Measurements from ENCODE around the gene ARFGEF3. TPM values are rescaled to one million over a fixed set of nuclear protein-coding genes. Genes with fewer than 3 reads are reported as not detected.
"Not testable (repeated sequence)": the region's sequence is repeated elsewhere in the genome, so short reads cannot be mapped to it uniquely, and the experiment has no call there.

ARFGEF3 gene
- total RNA-seq, 1 donor from 2014 or later = 0.47 TPM

- no peak overlapping the region for H3K4me3 Mint-ChIP-seq
- no peak overlapping the region for H3K27ac Mint-ChIP-seq
- H3K27me3 Mint-ChIP-seq = peaks cover 16% of the 10 kb centered on the region
- H3K9me3 Mint-ChIP-seq = no peaks in the 10 kb centered on the region
- no peaks in the 10 kb centered on the region for H3K36me3 Mint-ChIP-seq (ENCODE audit: low read depth)
- no peaks in the 10 kb centered on the region for H3K4me1 Mint-ChIP-seq
- intact Hi-C loops (cut with micrococcal nuclease) = no loop called here
- no peak for DNase-seq
Measured at GRCh38 chr6:138211601-138212000, 49.9 kb downstream of the ARFGEF3 start.

- H3K9me3 Mint-ChIP-seq; DNase-seq; H3K27ac Mint-ChIP-seq; H3K4me1 Mint-ChIP-seq; intact Hi-C loops (cut with micrococcal nuclease); H3K36me3 Mint-ChIP-seq (ENCODE audit: low read depth); H3K4me3 Mint-ChIP-seq: not testable (repeated sequence)
- peaks cover 13% of the 10 kb centered on the region for H3K27me3 Mint-ChIP-seq
Measured at GRCh38 chr6:138212530-138212929, 50.8 kb downstream of the ARFGEF3 start.

- Mint-ChIP-seq H3K4me3 (no peak overlapping the region), H3K4me1 (no peaks in the 10 kb centered on the region), H3K36me3 (ENCODE audit: low read depth) (no peaks in the 10 kb centered on the region), H3K27me3 (peaks cover 21% of the 10 kb centered on the region), H3K9me3 (no peaks in the 10 kb centered on the region), H3K27ac (no peak overlapping the region)
- no peak for DNase-seq
- intact Hi-C loops (cut with micrococcal nuclease) = no loop called here
Measured at GRCh38 chr6:138215093-138215782, 53.5 kb downstream of the ARFGEF3 start.

- intact Hi-C loops (cut with micrococcal nuclease) = no loop called here
- Mint-ChIP-seq H3K4me3 (no peak within 1 kb of the TSS), H3K36me3 (ENCODE audit: low read depth) (no peaks in the 10 kb centered on the region), H3K27me3 (peaks cover 30% of the 10 kb centered on the region), H3K27ac (no peak within 1 kb of the TSS), H3K4me1 (no peaks in the 10 kb centered on the region), H3K9me3 (no peaks in the 10 kb centered on the region)
- no peak for DNase-seq
Measured at GRCh38 chr6:138218449-138218848, 56.7 kb downstream of the ARFGEF3 start, which contains the start of gene PBOV1. TSS of gene PBOV1 (minus strand) at chr6:138218491. CDS start at chr6:138218395, 96 bp downstream.

- no peaks in the 10 kb centered on the region for H3K9me3 Mint-ChIP-seq
- no peak overlapping the region for H3K27ac Mint-ChIP-seq
- intact Hi-C loops (cut with micrococcal nuclease) = no loop called here
- no peak overlapping the region for H3K4me3 Mint-ChIP-seq
- no peaks in the 10 kb centered on the region for H3K4me1 Mint-ChIP-seq
- no peaks in the 10 kb centered on the region for H3K36me3 Mint-ChIP-seq (ENCODE audit: low read depth)
- DNase-seq = no peak
- peaks cover 31% of the 10 kb centered on the region for H3K27me3 Mint-ChIP-seq
Measured at GRCh38 chr6:138219398-138219797, 57.7 kb downstream of the ARFGEF3 start.

- Mint-ChIP-seq H3K4me1 (no peaks in the 10 kb centered on the region), H3K27me3 (peaks cover 32% of the 10 kb centered on the region), H3K9me3 (no peaks in the 10 kb centered on the region), H3K27ac (no peak overlapping the region), H3K36me3 (ENCODE audit: low read depth) (no peaks in the 10 kb centered on the region), H3K4me3 (no peak overlapping the region)
- DNase-seq = no peak
- intact Hi-C loops (cut with micrococcal nuclease) = no loop called here
Measured at GRCh38 chr6:138219901-138220300, 58.2 kb downstream of the ARFGEF3 start.

GRCh38 chr6:138222901-138223546 lies 61.3 kb downstream of the ARFGEF3 start:
- intact Hi-C loops (cut with micrococcal nuclease) = no loop called here
- no peak overlapping the region for H3K4me3 Mint-ChIP-seq
- H3K4me1 Mint-ChIP-seq = no peaks in the 10 kb centered on the region
- H3K27me3 Mint-ChIP-seq = peaks cover 28% of the 10 kb centered on the region
- H3K27ac Mint-ChIP-seq = no peak overlapping the region
- H3K36me3 Mint-ChIP-seq (ENCODE audit: low read depth) = no peaks in the 10 kb centered on the region
- no peaks in the 10 kb centered on the region for H3K9me3 Mint-ChIP-seq
- no peak for DNase-seq

- no peak for DNase-seq
- Mint-ChIP-seq H3K4me1 (no peaks in the 10 kb centered on the region), H3K27ac (no peak overlapping the region), H3K9me3 (no peaks in the 10 kb centered on the region), H3K4me3 (no peak overlapping the region), H3K36me3 (ENCODE audit: low read depth) (no peaks in the 10 kb centered on the region), H3K27me3 (peaks cover 22% of the 10 kb centered on the region)
- intact Hi-C loops (cut with micrococcal nuclease) = no loop called here
Measured at GRCh38 chr6:138225953-138226352, 64.2 kb downstream of the ARFGEF3 start.

- intact Hi-C loops (cut with micrococcal nuclease) = no loop called here
- Mint-ChIP-seq H3K27me3 (peaks cover 18% of the 10 kb centered on the region), H3K27ac (no peak overlapping the region)
Measured at GRCh38 chr6:138226700-138227315, 65.1 kb downstream of the ARFGEF3 start.

GRCh38 chr6:138227316-138227781 lies 65.6 kb downstream of the ARFGEF3 start:
- DNase-seq = no peak
- no peaks in the 10 kb centered on the region for H3K4me1 Mint-ChIP-seq
- no peak overlapping the region for H3K4me3 Mint-ChIP-seq
- intact Hi-C loops (cut with micrococcal nuclease) = no loop called here
- H3K36me3 Mint-ChIP-seq (ENCODE audit: low read depth) = no peaks in the 10 kb centered on the region
- peaks cover 18% of the 10 kb centered on the region for H3K27me3 Mint-ChIP-seq
- H3K9me3 Mint-ChIP-seq = no peaks in the 10 kb centered on the region
- H3K27ac Mint-ChIP-seq = no peak overlapping the region

More at GRCh38 chr6:138226700-138227315, 65.1 kb downstream of the ARFGEF3 start:
- no peaks in the 10 kb centered on the region for H3K4me1 Mint-ChIP-seq
- H3K36me3 Mint-ChIP-seq (ENCODE audit: low read depth) = no peaks in the 10 kb centered on the region
- H3K4me3 Mint-ChIP-seq = no peak overlapping the region
- no peaks in the 10 kb centered on the region for H3K9me3 Mint-ChIP-seq
- no peak for DNase-seq

- intact Hi-C loops (cut with micrococcal nuclease) = no loop called here
- H3K27me3 Mint-ChIP-seq = peaks cover 17% of the 10 kb centered on the region
- no peak overlapping the region for H3K27ac Mint-ChIP-seq
- H3K9me3 Mint-ChIP-seq = no peaks in the 10 kb centered on the region
- no peak overlapping the region for H3K4me3 Mint-ChIP-seq
- H3K36me3 Mint-ChIP-seq (ENCODE audit: low read depth) = no peaks in the 10 kb centered on the region
- DNase-seq = no peak
- no peaks in the 10 kb centered on the region for H3K4me1 Mint-ChIP-seq
Measured at GRCh38 chr6:138229072-138229471, 67.3 kb downstream of the ARFGEF3 start.

- H3K4me1 Mint-ChIP-seq = no peaks in the 10 kb centered on the region
- H3K4me3 Mint-ChIP-seq = no peak overlapping the region
- DNase-seq = no peak
- H3K9me3 Mint-ChIP-seq = no peaks in the 10 kb centered on the region
- H3K27ac Mint-ChIP-seq = no peak overlapping the region
- H3K36me3 Mint-ChIP-seq (ENCODE audit: low read depth) = no peaks in the 10 kb centered on the region
- intact Hi-C loops (cut with micrococcal nuclease) = no loop called here
- H3K27me3 Mint-ChIP-seq = peaks cover 15% of the 10 kb centered on the region
Measured at GRCh38 chr6:138229663-138230179, 68.0 kb downstream of the ARFGEF3 start.

GRCh38 chr6:138230221-138230620 lies 68.5 kb downstream of the ARFGEF3 start:
- Mint-ChIP-seq H3K9me3 (no peaks in the 10 kb centered on the region), H3K36me3 (ENCODE audit: low read depth) (no peaks in the 10 kb centered on the region), H3K4me3 (no peak overlapping the region), H3K27me3 (peaks cover 18% of the 10 kb centered on the region), H3K27ac (no peak overlapping the region), H3K4me1 (no peaks in the 10 kb centered on the region)
- intact Hi-C loops (cut with micrococcal nuclease) = no loop called here
- DNase-seq = no peak

GRCh38 chr6:138230759-138231380 lies 69.1 kb downstream of the ARFGEF3 start:
- Mint-ChIP-seq H3K27ac (no peak overlapping the region), H3K27me3 (peaks cover 19% of the 10 kb centered on the region)

More at GRCh38 chr6:138230759-138231380, 69.1 kb downstream of the ARFGEF3 start:
- Mint-ChIP-seq H3K4me1 (no peaks in the 10 kb centered on the region), H3K4me3 (no peak overlapping the region), H3K9me3 (no peaks in the 10 kb centered on the region), H3K36me3 (ENCODE audit: low read depth) (no peaks in the 10 kb centered on the region)
- intact Hi-C loops (cut with micrococcal nuclease) = no loop called here
- no peak for DNase-seq

Measured in activated CD4-positive, alpha-beta T cell treated with anti-CD3 and anti-CD28 coated beads, Interleukin-2, amount 10 ng/mL, durations not matched to agents 24 days and 14 days (primary cell).